ENCODE results near the gene EXOSC7.

GRCh38 chr3:44930911-44931310 is 45.1 kb upstream of the EXOSC7 start:
- TF ChIP-seq, protein P1, sequence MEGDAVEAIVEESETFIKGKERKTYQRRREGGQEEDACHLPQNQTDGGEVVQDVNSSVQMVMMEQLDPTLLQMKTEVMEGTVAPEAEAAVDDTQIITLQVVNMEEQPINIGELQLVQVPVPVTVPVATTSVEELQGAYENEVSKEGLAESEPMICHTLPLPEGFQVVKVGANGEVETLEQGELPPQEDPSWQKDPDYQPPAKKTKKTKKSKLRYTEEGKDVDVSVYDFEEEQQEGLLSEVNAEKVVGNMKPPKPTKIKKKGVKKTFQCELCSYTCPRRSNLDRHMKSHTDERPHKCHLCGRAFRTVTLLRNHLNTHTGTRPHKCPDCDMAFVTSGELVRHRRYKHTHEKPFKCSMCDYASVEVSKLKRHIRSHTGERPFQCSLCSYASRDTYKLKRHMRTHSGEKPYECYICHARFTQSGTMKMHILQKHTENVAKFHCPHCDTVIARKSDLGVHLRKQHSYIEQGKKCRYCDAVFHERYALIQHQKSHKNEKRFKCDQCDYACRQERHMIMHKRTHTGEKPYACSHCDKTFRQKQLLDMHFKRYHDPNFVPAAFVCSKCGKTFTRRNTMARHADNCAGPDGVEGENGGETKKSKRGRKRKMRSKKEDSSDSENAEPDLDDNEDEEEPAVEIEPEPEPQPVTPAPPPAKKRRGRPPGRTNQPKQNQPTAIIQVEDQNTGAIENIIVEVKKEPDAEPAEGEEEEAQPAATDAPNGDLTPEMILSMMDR (optimal IDR thresholded peaks at IDR 0.05 in 1 of 3, IDR thresholded peaks at IDR 0.05 in 1 of 3, conservative IDR thresholded peaks at IDR 0.05 in 1 of 3; ENCODE audit: extremely low read depth in 1 of 3, insufficient read depth in 2 of 3, low read length in 3 of 3): no peak
- TF ChIP-seq EZH2 (IDR thresholded peaks at IDR 0.05; ENCODE audit: low read length): no peak

Data from keratinocyte (primary cell).